Transverse colon (tissue), 4 donors: ENCODE results near the gene RPL19. TPM values are rescaled to one million over a fixed set of nuclear protein-coding genes. Genes with fewer than 3 reads are reported as not detected.

ENCODE experiments used
- DNase-seq: peaks from one replicate; pipeline ENCODE4 v3.0.0-alpha.2; 2019
- H3K27ac ChIP-seq, 4 donors: fragments of 200-600 bp; sonication (generic); 2 replicates each; pipeline ENCODE4 v1.5.1; 2016 to 2018; ENCODE audit warnings: inconsistent platforms in 4 of 4
- H3K27me3 ChIP-seq: fragments of 200-600 bp; sonication (generic); 2 replicates; pipeline ENCODE4 v1.5.1; 2017; ENCODE audit warnings: inconsistent platforms
- H3K36me3 ChIP-seq, 4 donors: fragments of 200-600 bp; sonication (generic); 2 replicates each; pipeline ENCODE4 v1.5.1; 2017 to 2019; ENCODE audit warnings: inconsistent platforms in 4 of 4
- H3K4me1 ChIP-seq, 4 donors: fragments of 200-600 bp; sonication (generic); 2 replicates each; pipeline ENCODE4 v1.5.1; 2017 to 2020; ENCODE audit warnings: inconsistent platforms in 4 of 4
- H3K4me3 ChIP-seq, 4 donors: fragments of 200-600 bp; sonication (generic); 1 replicate in 1 of 4; 2 replicates in 3 of 4; pipeline versions ENCODE4 v1.5.1 to v1.6.1; 2017 to 2019; ENCODE audit warnings: inconsistent platforms in 4 of 4
- H3K9me3 ChIP-seq, 2 donors: fragments of 200-600 bp; sonication (generic); 2 replicates each; pipeline ENCODE4 v1.5.1; 2017 to 2019; ENCODE audit warnings: inconsistent platforms in 2 of 2
- CTCF ChIP-seq, 5 experiments: fragments of 200-600 bp in 3 of 5; fragments of 450-650 bp in 2 of 5; sonication (generic) in 3 of 5; IDR thresholded peaks; 1 replicate in 2 of 5; 2 replicates in 3 of 5; pipeline ENCODE4 v1.5.1; 2016 to 2017; ENCODE audit warnings: antibody characterized with exemption in 5 of 5, inconsistent platforms in 3 of 5, mild to moderate bottlenecking in 2 of 5, moderate library complexity in 1 of 5
- EP300 ChIP-seq: sonication (generic); formaldehyde crosslinking; IDR thresholded peaks from one replicate; pipeline ENCODE4 v1.6.1; 2017; ENCODE audit warnings: antibody characterized with exemption, low read depth
- POLR2A ChIP-seq: fragments of 450-650 bp; IDR thresholded peaks from one replicate; pipeline ENCODE4 v1.6.1; 2016; ENCODE audit warnings: antibody characterized with exemption, mild to moderate bottlenecking, moderate library complexity
- POLR2AphosphoS5 ChIP-seq, 3 donors: sonication (generic); formaldehyde crosslinking; IDR thresholded peaks; one replicate each; pipeline ENCODE4 v1.6.1; 2016; ENCODE audit warnings: antibody characterized with exemption in 3 of 3
- WGBS, 2 donors: methylation state at CpG; one replicate each; pipeline ENCODE4 v1.1.5; 2018; ENCODE audit warnings: low coverage in 1 of 2; 5-methylcytosine and 5-hydroxymethylcytosine counted together
- in situ Hi-C, 4 donors: fragments of 200-750 bp; cut with MboI; loops; one replicate each; pipeline versions ENCODE4 v1.15.0 to v1.15.1; 2017; ENCODE audit warnings: low sequenced_read_pairs in 3 of 4, low pct_ligation_motif_present in 1 of 4, low pct_unique_long_range_greater_than_20kb in 1 of 4
- intact Hi-C: fragments of 100-400 bp; cut with DNase I; formaldehyde crosslinking; loops from one replicate; pipeline ENCODE4 v1.15.1; 2023; ENCODE audit warnings: low total_unique reads
- total RNA-seq, 4 donors: library from RNA; depleted of rRNA; stranded (reverse); fragments of >200 nt; gene quantifications; one replicate each; pipeline ENCODE4 v1.1.0, GENCODE V29; 2016

Gene RPL19
- total RNA-seq, 4 donors from 2014 or later: 1,146 to 2,715 (median 2,002) TPM

- Histone ChIP-seq H3K27me3 (peaks cover 35% of the 10 kb centered on the region), H3K9me3 (no peaks in the 10 kb centered on the region), H3K27ac (no peak overlapping the region), H3K36me3 (no peaks in the 10 kb centered on the region), H3K4me1 (peaks cover 0 to 18% (median 0%) of the 10 kb centered on the region in 4 donors), H3K4me3 (no peak overlapping the region)
- in situ Hi-C loops: loop anchor here in 1 of 4 donors (10.0 kb wide), 1 partner anchor 61 kb away; no protein-coding TSS in a partner anchor
- DNase-seq: peak; percentile 29
- intact Hi-C loops: no loop called here
- 0 to 32% methylated on average over 2 to 18 of the region's 18 CpGs for WGBS, 2 donors
- peak; percentile 34 to 64 (median 47) for TF ChIP-seq CTCF (IDR thresholded peaks at IDR 0.05)
- TF ChIP-seq EP300: no peak
Observed at GRCh38 chr17:39235555-39236449, 35.7 kb downstream of the RPL19 start.

- no peaks in the 10 kb centered on the region for H3K36me3 ChIP-seq
- in situ Hi-C loops: loop anchor here in 1 of 4 donors (10.0 kb wide), 1 partner anchor 62 kb away; no protein-coding TSS in a partner anchor
- intact Hi-C loops: no loop called here
- no peaks in the 10 kb centered on the region for H3K9me3 ChIP-seq
- 46% methylated on average over 5 of the region's 5 CpGs; no CpG with 5 or more reads in 1 of the 2 donors for WGBS, 2 donors
- H3K4me3 ChIP-seq: no peak overlapping the region
- peaks cover 0 to 18% (median 0%) of the 10 kb centered on the region in 4 donors for H3K4me1 ChIP-seq
- no peak overlapping the region for H3K27ac ChIP-seq
- DNase-seq: no peak
- H3K27me3 ChIP-seq: peaks cover 28% of the 10 kb centered on the region
- TF ChIP-seq POLR2A (no peak), EP300 (no peak), CTCF (IDR thresholded peaks at IDR 0.05) (no peak), POLR2AphosphoS5 (IDR thresholded peaks at IDR 0.05) (no peak)
Observed at GRCh38 chr17:39236450-39236927, 36.4 kb downstream of the RPL19 start.

- peaks cover 0 to 14% (median 0%) of the 10 kb centered on the region in 4 donors for H3K4me1 ChIP-seq
- peaks cover 23% of the 10 kb centered on the region for H3K27me3 ChIP-seq
- no peak overlapping the region for H3K4me3 ChIP-seq
- no peak for TF ChIP-seq POLR2AphosphoS5 (IDR thresholded peaks at IDR 0.05)
- TF ChIP-seq CTCF (IDR thresholded peaks at IDR 0.05): no peak
- TF ChIP-seq POLR2A: no peak
- TF ChIP-seq EP300: no peak
- WGBS, 2 donors: 82% methylated on average over 6 of the region's 6 CpGs; no CpG with 5 or more reads in 1 of the 2 donors
- DNase-seq: no peak
- no peaks in the 10 kb centered on the region for H3K36me3 ChIP-seq
- in situ Hi-C loops: loop anchor here in 1 of 4 donors (10.0 kb wide), 1 partner anchor 62 kb away; no protein-coding TSS in a partner anchor
- intact Hi-C loops: no loop called here
- no peaks in the 10 kb centered on the region for H3K9me3 ChIP-seq
- H3K27ac ChIP-seq: no peak overlapping the region
Observed at GRCh38 chr17:39236981-39237441, 36.9 kb downstream of the RPL19 start.

- WGBS, 2 donors: 88% methylated on average over 6 of the region's 7 CpGs; no CpG with 5 or more reads in 1 of the 2 donors
- Histone ChIP-seq H3K27me3 (peaks cover 18% of the 10 kb centered on the region), H3K9me3 (no peaks in the 10 kb centered on the region), H3K4me1 (peaks cover 0 to 10% (median 0%) of the 10 kb centered on the region in 4 donors), H3K27ac (no peak overlapping the region), H3K36me3 (no peaks in the 10 kb centered on the region), H3K4me3 (no peak overlapping the region)
- no peak for DNase-seq
- in situ Hi-C loops (loop anchor here in 1 of 4 donors (10.0 kb wide), 1 partner anchor 63 kb away; no protein-coding TSS in a partner anchor), intact Hi-C loops (no loop called here)
- no peak for TF ChIP-seq POLR2AphosphoS5 (IDR thresholded peaks at IDR 0.05)
- TF ChIP-seq EP300: no peak
- TF ChIP-seq POLR2A: no peak
- no peak for TF ChIP-seq CTCF (IDR thresholded peaks at IDR 0.05)
Observed at GRCh38 chr17:39237586-39237985, 37.5 kb downstream of the RPL19 start.
